Liver (tissue), 9 donors: ENCODE results near the gene PARD3B. TPM values are rescaled to one million over a fixed set of nuclear protein-coding genes. Genes with fewer than 3 reads are reported as not detected.

Experiments used
- DNase-seq: peaks from one replicate; pipeline ENCODE4 v3.0.0-alpha.2; 2017; ENCODE audit warnings: low spot score
- H3K27ac ChIP-seq, 2 donors: one replicate each; pipeline ENCODE4 v1.7.0; 2013; ENCODE audit warnings: inconsistent platforms in 2 of 2, low read length in 2 of 2, control low read depth in 1 of 2, low read depth in 1 of 2, mild to moderate bottlenecking in 1 of 2
- H3K27me3 ChIP-seq, 4 donors: one replicate each; pipeline versions ENCODE4 v1.6.1 to v1.7.0; 2013; ENCODE audit warnings: low read length in 3 of 4, inconsistent platforms in 1 of 4, mild to moderate bottlenecking in 1 of 4, moderate library complexity in 1 of 4; ENCODE audit not compliant: control insufficient read depth in 4 of 4, insufficient read depth in 4 of 4
- H3K36me3 ChIP-seq, 4 donors: one replicate each; pipeline versions ENCODE4 v1.6.1 to v1.7.0; 2013; ENCODE audit warnings: low read length in 3 of 4, mild to moderate bottlenecking in 3 of 4, low read depth in 1 of 4, moderate library complexity in 1 of 4; ENCODE audit not compliant: control insufficient read depth in 4 of 4, insufficient read depth in 3 of 4
- H3K4me1 ChIP-seq, 4 donors: one replicate each; pipeline versions ENCODE4 v1.6.1 to v1.7.0; 2013; ENCODE audit warnings: low read length in 3 of 4, mild to moderate bottlenecking in 3 of 4, moderate library complexity in 1 of 4; ENCODE audit not compliant: control insufficient read depth in 4 of 4, insufficient read depth in 4 of 4
- H3K4me3 ChIP-seq, 3 donors: one replicate each; pipeline versions ENCODE4 v1.6.1 to v1.7.0; 2013; ENCODE audit warnings: low read length in 3 of 3, control low read depth in 1 of 3, low read depth in 1 of 3, mild to moderate bottlenecking in 1 of 3
- H3K9ac ChIP-seq, 2 donors: one replicate each; pipeline ENCODE4 v1.7.0; 2013; ENCODE audit warnings: low read length in 2 of 2, mild to moderate bottlenecking in 2 of 2, moderate library complexity in 2 of 2, control low read depth in 1 of 2, low read depth in 1 of 2
- H3K9me3 ChIP-seq, 4 donors: one replicate each; pipeline versions ENCODE4 v1.6.1 to v1.7.0; 2013; ENCODE audit warnings: low read length in 3 of 4; ENCODE audit not compliant: control insufficient read depth in 4 of 4
- ATF3 ChIP-seq: IDR thresholded peaks from 2 replicates; pipeline ENCODE4 v1.6.1; 2016; ENCODE audit warnings: antibody characterized with exemption
- CTCF ChIP-seq: fragments of 150-350 bp; IDR thresholded peaks from 2 replicates; pipeline ENCODE4 v1.5.1; 2017; ENCODE audit warnings: improper control_type of control experiment, low read depth, low read length; ENCODE audit not compliant: missing input control
- EGR1 ChIP-seq, 2 donors: IDR thresholded peaks; 2 replicates each; pipeline ENCODE4 v1.6.1; 2016 to 2018; ENCODE audit warnings: antibody characterized with exemption in 2 of 2, low read depth in 2 of 2
- FOXA1 ChIP-seq: IDR thresholded peaks from 2 replicates; pipeline ENCODE4 v1.6.1; 2016; ENCODE audit warnings: antibody characterized with exemption
- FOXA2 ChIP-seq: IDR thresholded peaks from 2 replicates; pipeline ENCODE4 v1.6.1; 2016; ENCODE audit warnings: antibody characterized with exemption
- GABPA ChIP-seq, 2 donors: IDR thresholded peaks in 1 of 2; conservative IDR thresholded peaks in 1 of 2; 2 replicates each; pipeline ENCODE4 v1.6.1; 2016; ENCODE audit warnings: antibody characterized with exemption in 2 of 2, mild to moderate bottlenecking in 1 of 2, moderate library complexity in 1 of 2
- HNF4A ChIP-seq, 2 donors: conservative IDR thresholded peaks; 2 replicates each; pipeline ENCODE4 v1.6.1; 2016; ENCODE audit warnings: antibody characterized with exemption in 2 of 2, mild to moderate bottlenecking in 2 of 2
- HNF4G ChIP-seq: IDR thresholded peaks from 2 replicates; pipeline ENCODE4 v1.6.1; 2016; ENCODE audit warnings: antibody characterized with exemption
- JUND ChIP-seq, 2 donors: IDR thresholded peaks; 2 replicates each; pipeline ENCODE4 v1.6.1; 2016; ENCODE audit warnings: antibody characterized with exemption in 2 of 2
- MAX ChIP-seq: IDR thresholded peaks from 2 replicates; pipeline ENCODE4 v1.6.1; 2016; ENCODE audit warnings: antibody characterized with exemption
- NR2F2 ChIP-seq: IDR thresholded peaks from 2 replicates; pipeline ENCODE4 v1.6.1; 2016; ENCODE audit warnings: antibody characterized with exemption
- RAD21 ChIP-seq, 2 donors: IDR thresholded peaks; 2 replicates each; pipeline ENCODE4 v1.6.1; 2016; ENCODE audit warnings: antibody characterized with exemption in 2 of 2, mild to moderate bottlenecking in 2 of 2
- RXRA ChIP-seq, 2 donors: IDR thresholded peaks; 2 replicates each; pipeline ENCODE4 v1.6.1; 2017 to 2018; ENCODE audit warnings: antibody characterized with exemption in 2 of 2, mild to moderate bottlenecking in 1 of 2
- SP1 ChIP-seq: IDR thresholded peaks from 2 replicates; pipeline ENCODE4 v1.6.1; 2018; ENCODE audit warnings: antibody characterized with exemption, mild to moderate bottlenecking
- TAF1 ChIP-seq: conservative IDR thresholded peaks from 2 replicates; pipeline ENCODE4 v1.6.1; 2016; ENCODE audit warnings: antibody characterized with exemption, mild to moderate bottlenecking
- YY1 ChIP-seq: IDR thresholded peaks from 2 replicates; pipeline ENCODE4 v1.6.1; 2016; ENCODE audit warnings: antibody characterized with exemption, mild to moderate bottlenecking
- WGBS: extraction: QIAGEN DNeasy Blood & Tissue Kit; methylation state at CpG from one replicate; pipeline ENCODE4 v1.1.7; 2013; 5-methylcytosine and 5-hydroxymethylcytosine counted together
- polyA plus RNA-seq, 2 donors: library from polyadenylated mRNA; stranded (reverse) in 1 of 2; unstranded in 1 of 2; fragments of 200-250 nt in 1 of 2; fragments of >200 nt in 1 of 2; fragmentation: Nextera tagmentation in 1 of 2; extraction: Ambion mirVana in 1 of 2; gene quantifications; one replicate each; pipeline versions ENCODE4 v1.2.1 to v1.2.3, GENCODE V29; 2013 to 2015
- total RNA-seq, 2 donors: library from RNA; depleted of rRNA; stranded (reverse); fragments of >200 nt; gene quantifications; one replicate each; pipeline ENCODE4 v1.2.3, GENCODE V29; 2014
- TF ChIP-seq, protein P1 (sequence below): IDR thresholded peaks from 2 replicates; pipeline ENCODE4 v1.6.1; 2016; ENCODE audit warnings: antibody characterized with exemption, mild to moderate bottlenecking
- TF ChIP-seq, protein P2 (sequence below): IDR thresholded peaks from 2 replicates; pipeline ENCODE4 v1.6.1; 2016; ENCODE audit warnings: antibody characterized with exemption
- donor health status: healthy.
- donor health status: healthy.
- donor health status: healthy.
- donor health status: healthy.
- donor health status: healthy.

Gene PARD3B
- total and polyA plus RNA-seq, 4 donors, result 1.1 to 10.3 (median 3.7) TPM

DNA sequence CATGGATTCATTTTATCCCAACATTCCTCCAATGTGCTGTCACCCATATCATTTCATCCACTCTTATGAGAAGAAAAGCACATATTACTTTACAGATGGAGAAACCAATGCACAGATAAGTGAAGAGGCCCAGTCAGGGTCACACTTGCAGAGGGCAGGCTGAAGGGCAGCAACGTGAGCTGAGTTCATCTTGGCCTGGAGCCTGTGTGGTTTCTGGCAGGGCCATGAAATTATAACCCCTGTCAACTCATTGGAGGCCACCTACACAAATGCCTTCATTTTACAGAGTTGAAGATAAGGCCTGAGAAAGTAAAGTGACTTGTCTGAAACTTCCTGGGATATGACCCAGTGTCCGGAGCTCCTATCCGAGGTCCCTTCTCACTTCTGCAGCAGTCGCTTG lies 1048.6 kb downstream of the PARD3B start (continued):
- TF ChIP-seq, protein P1, sequence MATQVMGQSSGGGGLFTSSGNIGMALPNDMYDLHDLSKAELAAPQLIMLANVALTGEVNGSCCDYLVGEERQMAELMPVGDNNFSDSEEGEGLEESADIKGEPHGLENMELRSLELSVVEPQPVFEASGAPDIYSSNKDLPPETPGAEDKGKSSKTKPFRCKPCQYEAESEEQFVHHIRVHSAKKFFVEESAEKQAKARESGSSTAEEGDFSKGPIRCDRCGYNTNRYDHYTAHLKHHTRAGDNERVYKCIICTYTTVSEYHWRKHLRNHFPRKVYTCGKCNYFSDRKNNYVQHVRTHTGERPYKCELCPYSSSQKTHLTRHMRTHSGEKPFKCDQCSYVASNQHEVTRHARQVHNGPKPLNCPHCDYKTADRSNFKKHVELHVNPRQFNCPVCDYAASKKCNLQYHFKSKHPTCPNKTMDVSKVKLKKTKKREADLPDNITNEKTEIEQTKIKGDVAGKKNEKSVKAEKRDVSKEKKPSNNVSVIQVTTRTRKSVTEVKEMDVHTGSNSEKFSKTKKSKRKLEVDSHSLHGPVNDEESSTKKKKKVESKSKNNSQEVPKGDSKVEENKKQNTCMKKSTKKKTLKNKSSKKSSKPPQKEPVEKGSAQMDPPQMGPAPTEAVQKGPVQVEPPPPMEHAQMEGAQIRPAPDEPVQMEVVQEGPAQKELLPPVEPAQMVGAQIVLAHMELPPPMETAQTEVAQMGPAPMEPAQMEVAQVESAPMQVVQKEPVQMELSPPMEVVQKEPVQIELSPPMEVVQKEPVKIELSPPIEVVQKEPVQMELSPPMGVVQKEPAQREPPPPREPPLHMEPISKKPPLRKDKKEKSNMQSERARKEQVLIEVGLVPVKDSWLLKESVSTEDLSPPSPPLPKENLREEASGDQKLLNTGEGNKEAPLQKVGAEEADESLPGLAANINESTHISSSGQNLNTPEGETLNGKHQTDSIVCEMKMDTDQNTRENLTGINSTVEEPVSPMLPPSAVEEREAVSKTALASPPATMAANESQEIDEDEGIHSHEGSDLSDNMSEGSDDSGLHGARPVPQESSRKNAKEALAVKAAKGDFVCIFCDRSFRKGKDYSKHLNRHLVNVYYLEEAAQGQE, result no peak
- TF ChIP-seq RXRA (IDR thresholded peaks at IDR 0.05) (no peak), NR2F2 (no peak), HNF4G (no peak), GABPA (IDR thresholded peaks at IDR 0.05 in 1 of 2, conservative IDR thresholded peaks at IDR 0.05 in 1 of 2) (no peak), TAF1 (no peak), YY1 (no peak), JUND (IDR thresholded peaks at IDR 0.05) (no peak)

DNA sequence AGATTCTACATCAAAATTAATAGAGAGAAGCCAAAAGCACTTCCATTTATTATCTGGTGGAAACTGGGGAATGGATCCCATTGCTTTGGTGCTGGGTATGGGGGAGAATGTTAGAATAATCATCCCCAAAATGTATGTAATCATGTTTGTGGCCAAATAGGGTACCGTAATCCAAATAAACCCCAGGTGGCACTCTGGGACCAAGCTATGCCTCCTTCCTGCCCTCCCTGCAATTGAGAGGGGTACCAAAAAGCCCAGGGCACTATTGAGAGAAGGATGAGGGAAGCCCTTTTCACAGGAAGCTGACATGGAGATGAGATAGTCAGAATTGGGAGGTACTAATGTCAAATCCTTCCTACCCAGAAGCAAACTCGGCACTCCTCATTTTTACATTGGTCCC lies 1051.3 kb downstream of the PARD3B start:
- WGBS, result 98% methylated on average over 2 of the region's 2 CpGs
- TF ChIP-seq SP1 (no peak), FOXA2 (no peak), MAX (no peak), ATF3 (no peak), RXRA (IDR thresholded peaks at IDR 0.05) (no peak), NR2F2 (no peak), EGR1 (IDR thresholded peaks at IDR 0.05; ENCODE audit: low read depth in 2 of 2) (no peak), CTCF (no peak), TAF1 (no peak), JUND (IDR thresholded peaks at IDR 0.05) (no peak), HNF4G (no peak), FOXA1 (no peak), HNF4A (conservative IDR thresholded peaks at IDR 0.05) (no peak), YY1 (no peak), GABPA (IDR thresholded peaks at IDR 0.05 in 1 of 2, conservative IDR thresholded peaks at IDR 0.05 in 1 of 2) (no peak), RAD21 (IDR thresholded peaks at IDR 0.05) (no peak)
- TF ChIP-seq, protein P2, sequence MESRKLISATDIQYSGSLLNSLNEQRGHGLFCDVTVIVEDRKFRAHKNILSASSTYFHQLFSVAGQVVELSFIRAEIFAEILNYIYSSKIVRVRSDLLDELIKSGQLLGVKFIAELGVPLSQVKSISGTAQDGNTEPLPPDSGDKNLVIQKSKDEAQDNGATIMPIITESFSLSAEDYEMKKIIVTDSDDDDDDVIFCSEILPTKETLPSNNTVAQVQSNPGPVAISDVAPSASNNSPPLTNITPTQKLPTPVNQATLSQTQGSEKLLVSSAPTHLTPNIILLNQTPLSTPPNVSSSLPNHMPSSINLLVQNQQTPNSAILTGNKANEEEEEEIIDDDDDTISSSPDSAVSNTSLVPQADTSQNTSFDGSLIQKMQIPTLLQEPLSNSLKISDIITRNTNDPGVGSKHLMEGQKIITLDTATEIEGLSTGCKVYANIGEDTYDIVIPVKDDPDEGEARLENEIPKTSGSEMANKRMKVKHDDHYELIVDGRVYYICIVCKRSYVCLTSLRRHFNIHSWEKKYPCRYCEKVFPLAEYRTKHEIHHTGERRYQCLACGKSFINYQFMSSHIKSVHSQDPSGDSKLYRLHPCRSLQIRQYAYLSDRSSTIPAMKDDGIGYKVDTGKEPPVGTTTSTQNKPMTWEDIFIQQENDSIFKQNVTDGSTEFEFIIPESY, result no peak
- TF ChIP-seq, protein P1, result no peak
- no peaks in the 10 kb centered on the region for H3K4me1 ChIP-seq
- H3K9ac ChIP-seq, result no peak overlapping the region
- H3K4me3 ChIP-seq, result no peak overlapping the region
- no peak overlapping the region for H3K27ac ChIP-seq
- H3K9me3 ChIP-seq, result no peaks in the 10 kb centered on the region
- H3K36me3 ChIP-seq, result no peaks in the 10 kb centered on the region
- DNase-seq, result no peak
- H3K27me3 ChIP-seq, result no peaks in the 10 kb centered on the region
